HG02852 (cell line): ENCODE data around the gene LAMB2.

ENCODE experiments used
- ATAC-seq: cut with Tn5 transposase; IDR thresholded peaks from one replicate; pipeline ENCODE4 v1.9.1; 2021; ENCODE audit warnings: mild to moderate bottlenecking, moderate library complexity; ENCODE audit not compliant: unreplicated experiment

Gene LAMB2

DNA sequence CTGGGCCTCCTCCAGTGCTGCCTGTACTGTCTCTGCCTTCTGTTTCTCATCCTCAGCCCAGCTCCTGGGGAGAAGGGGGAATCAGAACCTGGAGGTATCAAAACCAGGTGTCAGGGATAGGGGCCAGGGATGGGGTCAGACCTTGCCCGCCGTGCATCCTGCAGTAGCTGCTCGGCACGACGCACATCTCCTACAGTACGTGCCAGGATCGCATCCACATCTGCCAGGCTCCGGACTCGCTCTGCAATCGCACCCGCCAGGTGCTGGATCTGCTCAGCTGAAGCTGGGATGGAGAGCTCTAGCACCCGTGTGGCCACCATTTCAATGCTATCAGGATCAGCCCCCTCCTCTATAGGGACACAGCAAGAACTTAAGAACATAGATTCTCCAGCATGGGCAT, 10.8 kb downstream of the LAMB2 start:
- no peak for ATAC-seq

DNA sequence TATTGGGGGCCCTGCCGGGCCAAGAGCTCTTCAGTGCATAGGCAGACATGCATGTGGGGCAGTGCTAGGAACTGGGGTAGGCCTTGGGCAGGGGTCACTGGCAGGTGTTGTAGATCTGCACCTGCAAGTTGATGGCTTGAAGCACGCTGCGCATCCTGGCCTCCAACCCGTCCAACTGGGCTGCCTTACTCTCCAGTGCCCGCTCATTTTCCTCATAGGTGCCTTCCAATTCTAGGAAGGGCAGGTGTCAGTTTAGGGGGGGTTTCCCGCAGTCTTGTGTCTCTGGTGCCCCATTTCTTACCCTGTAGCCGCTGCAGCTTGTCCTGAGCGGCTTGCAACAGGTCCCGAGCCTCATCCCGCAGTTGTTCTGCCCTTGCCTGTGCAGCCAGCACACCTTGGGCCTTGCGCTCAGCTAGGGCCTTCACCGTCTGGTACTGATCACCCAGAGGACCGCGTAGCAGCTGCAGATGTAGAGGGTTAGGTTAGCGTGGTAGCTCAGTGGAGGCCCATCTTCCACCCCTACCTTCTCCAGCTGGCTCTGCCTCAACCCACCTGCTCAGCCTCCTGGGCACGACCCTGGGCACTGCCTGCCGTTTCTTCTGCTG, 11.6 kb downstream of the LAMB2 start:
- no peak for ATAC-seq

DNA sequence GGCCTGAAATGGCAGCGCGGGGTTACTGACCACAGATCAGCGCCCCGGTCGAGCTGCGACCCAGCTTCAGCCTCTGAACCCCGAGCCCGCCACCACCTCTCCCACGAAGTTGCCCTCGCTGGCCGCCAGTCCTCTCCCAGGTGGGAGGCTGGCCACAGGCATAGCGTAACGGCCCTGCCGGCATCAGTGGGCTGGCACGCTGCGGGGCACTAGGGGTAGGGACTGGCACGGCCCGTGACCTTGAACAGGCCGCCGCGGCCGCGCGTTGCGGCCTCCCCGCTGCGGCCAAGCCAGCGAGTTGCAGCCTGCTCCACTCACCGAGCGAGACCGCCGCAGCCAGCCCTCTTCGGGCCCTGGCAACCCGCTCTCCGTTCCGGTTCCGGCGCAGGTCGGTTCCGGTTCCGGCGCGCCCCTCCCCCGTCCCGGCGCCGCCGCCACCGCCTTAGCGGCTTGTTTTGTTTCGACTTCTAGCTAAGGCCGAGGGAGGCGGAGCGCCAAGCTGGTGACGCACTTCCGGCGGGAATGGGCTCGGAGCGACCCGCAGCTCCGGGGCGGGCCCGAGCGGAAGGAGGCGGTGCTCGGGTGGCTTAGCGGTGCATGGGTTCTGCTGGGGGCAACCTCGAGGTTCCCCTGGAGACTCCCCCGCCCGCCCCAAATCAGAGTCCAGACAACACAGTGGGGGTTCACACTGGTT, 12.3 kb downstream of the LAMB2 start, which contains the start of gene USP19:
Gene USP19, minus strand, starts transcription at position 386 of the 694 bp plus-strand sequence. CDS start 1,678 bp downstream, outside the sequence.
- ATAC-seq: peak; percentile 88

DNA sequence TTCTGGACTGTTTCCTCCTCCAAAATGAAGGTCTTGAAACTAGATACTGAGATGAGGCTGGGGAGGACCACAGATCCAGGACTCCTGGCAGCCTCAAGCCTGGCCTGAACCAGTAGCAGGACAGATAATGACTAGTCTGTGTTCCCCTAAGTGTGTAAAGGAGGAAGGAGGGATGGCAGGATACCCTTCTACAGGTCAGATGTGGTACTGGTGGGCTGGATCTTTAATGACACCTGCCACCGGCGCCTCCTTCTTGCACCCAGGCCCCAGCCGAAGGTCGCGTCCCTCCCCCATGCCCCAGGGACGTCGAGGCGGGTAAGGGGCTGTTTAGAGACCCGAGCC, 12.8 kb downstream of the LAMB2 start:
- no peak for ATAC-seq

DNA sequence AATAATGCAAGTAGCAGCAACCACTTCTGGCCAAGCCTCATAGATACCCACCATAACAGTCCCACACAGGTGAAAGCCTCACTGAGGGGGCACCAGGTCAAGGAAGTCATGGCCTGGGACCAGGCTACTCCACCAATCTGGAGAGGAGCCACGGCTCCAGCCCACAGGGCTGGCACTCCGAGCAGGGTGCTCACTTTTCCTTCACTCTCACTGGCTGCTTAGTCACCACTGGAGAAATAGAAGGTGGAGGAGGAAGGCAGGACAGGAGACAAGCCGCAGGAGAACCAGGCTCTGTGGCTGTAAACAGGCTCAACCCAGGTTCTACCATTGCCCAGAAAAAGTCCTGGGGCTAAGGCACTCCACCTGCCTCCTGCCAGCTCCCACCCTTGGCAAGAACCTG, 13.4 kb downstream of the LAMB2 start:
- ATAC-seq: no peak

DNA sequence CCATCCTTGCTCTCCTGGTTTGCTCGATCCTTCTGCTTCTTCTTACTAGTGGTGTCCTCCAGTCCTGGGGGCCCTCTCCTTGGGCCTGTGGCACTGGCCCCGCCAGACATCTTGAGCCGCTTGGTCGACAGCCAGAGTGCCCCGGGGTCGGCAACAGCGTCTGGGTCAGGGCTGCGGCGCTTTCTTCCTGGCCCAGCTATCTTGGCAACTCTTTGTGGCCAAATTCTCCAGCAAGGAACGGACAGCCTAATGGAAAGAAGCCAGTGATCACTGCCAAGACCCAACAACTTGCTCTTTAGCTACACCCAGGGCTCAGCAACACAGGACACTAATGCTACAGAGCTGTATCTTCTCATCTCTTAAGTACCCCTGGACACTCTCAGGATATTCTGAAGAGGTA, 13.8 kb downstream of the LAMB2 start:
- ATAC-seq: no peak

DNA sequence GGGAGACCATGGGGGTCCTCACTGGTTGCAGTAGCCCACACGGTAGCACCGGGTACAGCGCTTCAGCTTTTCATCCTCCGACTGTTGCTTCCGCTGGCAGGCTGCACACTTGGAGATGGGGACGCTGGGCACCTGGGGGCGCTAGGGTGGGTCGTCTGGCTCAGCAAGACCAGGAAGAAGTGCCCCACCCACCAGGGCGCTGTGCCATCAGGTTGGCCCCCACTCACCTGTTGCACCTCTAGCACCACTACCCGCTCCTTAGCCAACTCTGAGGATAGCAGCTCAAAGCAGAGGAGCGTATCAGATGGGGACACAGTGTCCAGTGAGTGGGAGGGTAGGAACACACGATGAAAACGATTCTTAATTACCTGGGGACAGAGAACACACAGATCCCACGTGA, 20.6 kb downstream of the LAMB2 start:
- no peak for ATAC-seq

DNA sequence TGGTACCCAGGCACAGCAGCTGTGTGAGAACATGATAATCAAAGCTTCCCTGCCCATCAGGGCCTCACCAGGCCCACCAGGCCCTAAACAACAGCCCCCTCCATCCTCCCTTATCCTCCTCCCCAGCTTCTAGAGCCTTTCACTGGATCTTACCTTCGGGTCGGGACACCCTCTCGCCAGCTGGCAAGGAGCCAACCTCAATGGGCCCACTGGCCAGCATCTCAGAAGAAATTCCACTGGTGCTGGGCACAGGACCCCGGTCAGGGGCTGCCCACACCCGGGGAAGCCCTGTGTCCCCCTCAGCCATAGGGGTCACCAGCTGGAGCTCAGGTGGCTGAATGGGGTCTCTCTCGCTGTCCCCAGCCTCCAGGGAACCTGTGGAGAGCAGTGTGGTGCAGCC, 21.5 kb downstream of the LAMB2 start:
- no peak for ATAC-seq

DNA sequence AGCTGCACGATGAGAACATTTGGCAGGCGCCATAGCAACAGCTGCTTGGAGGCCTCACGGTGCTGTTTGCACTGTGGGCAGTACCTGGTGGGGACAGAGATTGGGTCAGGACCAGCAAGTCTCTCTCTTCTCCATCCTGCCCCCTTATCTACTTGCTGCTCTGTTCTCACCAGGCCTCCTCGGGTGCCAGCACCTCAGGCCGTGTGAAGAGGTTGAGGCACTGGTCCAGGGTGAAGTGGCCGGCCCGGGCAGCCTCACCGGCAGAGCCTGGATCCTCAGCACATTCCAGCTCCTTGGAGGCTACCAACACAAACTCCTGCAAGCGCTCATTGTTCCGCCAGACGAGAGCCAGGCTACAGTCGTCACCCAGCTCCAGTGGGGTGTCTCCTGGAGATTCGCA, 22.1 kb downstream of the LAMB2 start:
- ATAC-seq: no peak

DNA sequence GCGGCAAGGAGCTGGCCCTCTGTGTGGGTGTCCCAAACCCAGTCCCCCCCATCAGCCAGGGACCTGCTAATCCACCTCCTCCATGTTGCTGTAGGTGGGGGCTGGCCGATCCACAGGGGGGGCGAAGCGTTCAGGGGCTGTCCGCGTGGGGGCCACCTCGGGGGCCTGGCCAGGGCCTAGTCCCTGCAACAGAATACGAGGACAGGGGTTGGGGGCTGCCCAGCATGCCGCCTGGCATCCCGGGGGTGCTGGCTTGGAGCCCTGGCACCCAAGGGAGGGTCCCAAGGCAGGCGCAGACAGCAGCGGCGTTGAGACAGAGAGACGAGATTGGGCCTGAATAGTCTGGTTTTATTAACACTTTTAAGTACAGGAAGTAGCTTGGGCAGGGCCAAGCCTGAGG, 24.5 kb downstream of the LAMB2 start:
- ATAC-seq: no peak

DNA sequence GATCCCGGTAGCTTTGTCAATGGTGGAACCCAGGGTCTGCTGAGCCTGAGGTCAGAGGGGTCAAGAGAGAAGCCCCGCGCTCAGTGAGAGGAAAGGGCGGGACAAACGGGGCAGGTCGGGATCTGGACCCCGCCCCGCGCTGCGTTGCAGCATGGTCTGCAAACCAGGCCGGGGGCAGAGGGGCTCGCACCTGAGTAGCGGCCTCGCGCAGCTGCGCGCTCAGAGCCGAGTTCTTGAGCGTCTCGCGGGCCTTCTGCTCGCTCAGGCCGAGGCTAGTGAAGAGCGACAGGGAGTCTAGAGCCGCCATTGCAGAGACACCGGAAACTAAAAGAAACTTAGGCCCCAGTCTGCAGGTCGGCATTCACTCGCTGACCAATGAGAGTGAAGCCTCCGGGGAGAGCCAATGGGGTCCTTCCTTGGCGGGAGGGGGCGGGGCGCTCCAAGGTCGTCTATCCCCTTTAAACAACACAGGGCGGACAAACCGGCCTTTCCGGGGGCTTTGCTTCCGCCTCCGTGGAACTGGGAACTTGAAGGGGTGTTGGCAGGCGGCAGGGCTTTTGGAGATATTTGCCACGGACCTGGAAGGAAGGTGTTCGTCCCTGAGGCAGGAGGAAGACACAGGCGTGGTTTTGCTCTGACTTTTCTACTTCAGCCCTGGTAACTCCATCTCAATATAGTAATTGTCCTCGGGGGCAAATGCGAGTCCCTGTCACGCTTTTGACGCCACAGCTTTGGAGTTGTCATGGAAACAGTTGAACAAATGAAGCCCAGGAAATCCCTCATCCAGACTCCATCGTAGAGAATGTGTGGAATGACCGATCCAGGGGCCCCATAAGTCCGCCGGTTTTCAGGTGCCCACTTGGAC, 28.2 kb downstream of the LAMB2 start, which contains the start of gene QARS1:
Gene QARS1, minus strand, starts transcription at position 331 of the 865 bp plus-strand sequence. Its CDS starts 24 bp downstream, at position 307.
- peak; percentile 88 for ATAC-seq

DNA sequence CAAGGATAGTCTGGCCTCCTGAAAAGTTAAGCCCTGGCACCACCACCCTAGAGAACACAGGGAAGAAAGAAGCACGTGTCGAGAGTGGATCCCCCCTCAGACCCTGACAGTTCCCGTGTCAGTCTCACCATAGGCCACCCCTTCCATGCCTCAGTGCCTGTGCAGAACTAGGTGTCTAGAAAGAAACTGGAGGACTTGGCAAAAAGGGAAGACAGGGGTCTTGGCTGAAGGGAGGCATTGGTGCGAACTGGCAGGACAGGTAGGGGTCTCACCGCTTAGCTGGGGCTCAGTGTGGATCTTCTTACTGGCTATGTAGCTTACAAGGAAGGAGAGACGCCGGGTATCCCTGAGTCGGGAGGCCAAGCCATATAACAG, 28.8 kb downstream of the LAMB2 start:
- no peak for ATAC-seq

DNA sequence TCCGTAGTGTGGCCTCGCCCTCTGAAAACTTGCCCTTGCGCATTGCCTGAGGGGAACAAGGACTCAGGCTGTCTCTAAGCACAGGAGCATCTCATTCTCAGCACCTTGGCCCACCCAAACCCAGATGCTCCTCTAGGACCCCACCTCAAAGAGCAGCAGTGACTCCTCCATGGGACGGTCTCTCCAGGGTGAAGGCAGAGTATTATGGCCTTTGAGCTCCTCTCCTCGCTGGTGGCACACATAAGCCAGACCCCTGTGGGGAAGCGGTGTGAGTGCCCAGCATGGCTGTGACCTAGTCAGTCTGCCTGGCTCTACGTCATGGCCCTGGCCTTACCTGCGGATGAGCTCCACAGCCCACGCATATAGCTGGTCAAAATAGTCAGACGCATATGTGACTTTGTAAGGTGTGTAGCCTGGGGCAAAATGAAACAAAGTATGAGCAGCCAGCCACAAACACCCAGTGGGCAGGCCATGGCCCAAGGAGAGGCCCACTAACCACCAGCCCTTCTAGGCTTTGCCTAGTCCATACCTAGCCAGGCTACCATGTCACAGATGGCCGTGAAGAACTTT, 32.7 kb downstream of the LAMB2 start:
- no peak for ATAC-seq

DNA sequence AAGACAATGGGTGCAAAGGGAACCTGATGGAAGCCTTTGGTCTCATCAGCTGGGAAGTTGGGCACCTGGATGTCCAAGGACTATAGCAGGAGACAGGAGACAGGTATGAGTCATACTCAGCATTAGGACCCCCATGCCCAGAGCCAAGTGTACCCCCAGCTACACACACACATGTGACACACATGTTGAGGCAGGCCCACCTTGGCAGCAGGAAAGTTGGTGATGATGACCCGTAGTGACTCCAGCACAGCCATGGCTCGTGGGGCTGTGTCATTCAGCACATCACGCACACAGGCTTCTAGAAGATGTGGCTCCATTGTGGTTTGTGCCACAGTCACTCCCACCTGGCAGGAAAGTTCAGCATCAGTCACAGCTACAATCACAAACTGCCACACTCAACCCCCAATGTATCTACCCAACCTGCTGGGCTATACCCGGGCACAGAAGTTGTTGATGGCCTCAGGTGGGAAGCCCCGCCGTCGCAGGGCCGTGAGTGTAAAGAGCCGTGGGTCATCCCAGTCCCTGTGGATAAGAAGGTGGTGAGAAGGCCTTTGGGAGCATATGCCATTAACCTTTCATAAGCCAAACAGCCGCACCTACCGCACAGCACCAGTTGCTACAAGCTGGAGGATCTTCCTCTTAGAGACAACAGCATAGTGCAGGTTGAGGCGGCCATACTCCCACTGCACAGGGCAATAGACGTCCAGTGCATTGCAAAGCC, 33.8 kb downstream of the LAMB2 start:
- ATAC-seq: no peak

DNA sequence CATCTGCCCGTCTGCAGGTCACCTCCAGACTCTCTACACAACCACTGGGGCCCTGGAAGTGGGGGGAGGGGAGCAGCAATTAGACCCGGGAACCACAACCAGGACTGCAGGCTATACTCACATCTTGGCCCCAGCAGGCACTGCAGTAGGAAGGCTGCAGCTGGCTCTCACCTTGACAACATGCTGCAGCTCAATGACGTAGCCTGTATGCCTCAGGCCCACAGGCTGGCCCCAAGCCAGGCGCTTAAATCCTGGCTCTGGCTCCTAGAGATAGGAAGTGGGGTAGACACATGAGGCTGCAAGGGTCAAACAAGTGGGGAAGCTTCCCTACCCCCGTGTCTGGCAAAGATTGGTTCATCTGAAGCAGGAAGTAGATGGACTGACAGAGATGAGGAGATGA, 34.4 kb downstream of the LAMB2 start:
- no peak for ATAC-seq

DNA sequence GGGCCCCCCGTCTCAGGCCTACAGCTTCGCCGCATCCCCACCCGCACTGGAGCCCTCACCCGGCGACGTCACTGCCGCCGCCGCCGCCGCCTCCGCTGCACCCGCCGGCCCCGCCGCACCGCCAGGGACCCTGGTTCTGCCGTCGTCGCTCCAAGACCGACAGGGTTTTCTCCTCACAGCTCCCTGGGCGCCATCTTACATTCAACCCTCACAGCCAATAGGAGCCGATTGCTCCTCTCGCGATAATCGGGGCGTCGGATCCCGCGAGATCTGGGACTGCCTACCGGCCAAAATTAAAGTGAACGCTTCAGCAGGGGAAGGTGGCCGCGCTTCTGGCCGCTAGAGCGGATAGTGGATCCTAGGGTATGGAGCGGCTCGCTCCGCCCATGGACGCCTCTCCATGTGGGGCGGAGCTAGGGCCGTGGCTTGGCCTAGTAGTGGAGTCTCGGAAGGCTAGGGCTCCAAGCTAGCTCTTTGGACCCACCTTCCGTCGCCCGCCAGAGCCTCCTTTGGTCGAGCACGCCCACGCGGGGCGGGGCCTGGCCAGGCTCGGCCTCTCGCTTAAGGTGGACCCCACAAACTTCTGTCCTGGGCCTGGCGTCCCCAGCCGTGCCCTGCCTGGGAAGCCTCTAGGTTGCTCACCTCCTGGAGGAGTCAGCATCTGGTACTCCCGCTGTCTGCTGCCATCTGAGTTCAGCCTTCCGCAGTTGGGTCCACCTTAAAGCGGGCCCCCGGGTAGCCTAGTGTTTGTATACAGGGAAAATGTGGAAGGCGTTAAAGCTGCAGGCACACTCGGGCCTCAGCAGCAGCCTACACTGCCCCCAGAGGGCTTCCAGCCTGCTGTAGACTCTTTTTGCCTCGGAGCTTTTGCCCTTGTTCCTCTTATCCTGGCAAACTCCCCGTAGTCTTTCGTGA, 38.7 kb downstream of the LAMB2 start, which contains the start of gene QRICH1:
Gene QRICH1, minus strand, starts transcription at position 219 of the 915 bp plus-strand sequence. CDS start 17,054 bp downstream, outside the sequence.
- ATAC-seq: peak; percentile 73

DNA sequence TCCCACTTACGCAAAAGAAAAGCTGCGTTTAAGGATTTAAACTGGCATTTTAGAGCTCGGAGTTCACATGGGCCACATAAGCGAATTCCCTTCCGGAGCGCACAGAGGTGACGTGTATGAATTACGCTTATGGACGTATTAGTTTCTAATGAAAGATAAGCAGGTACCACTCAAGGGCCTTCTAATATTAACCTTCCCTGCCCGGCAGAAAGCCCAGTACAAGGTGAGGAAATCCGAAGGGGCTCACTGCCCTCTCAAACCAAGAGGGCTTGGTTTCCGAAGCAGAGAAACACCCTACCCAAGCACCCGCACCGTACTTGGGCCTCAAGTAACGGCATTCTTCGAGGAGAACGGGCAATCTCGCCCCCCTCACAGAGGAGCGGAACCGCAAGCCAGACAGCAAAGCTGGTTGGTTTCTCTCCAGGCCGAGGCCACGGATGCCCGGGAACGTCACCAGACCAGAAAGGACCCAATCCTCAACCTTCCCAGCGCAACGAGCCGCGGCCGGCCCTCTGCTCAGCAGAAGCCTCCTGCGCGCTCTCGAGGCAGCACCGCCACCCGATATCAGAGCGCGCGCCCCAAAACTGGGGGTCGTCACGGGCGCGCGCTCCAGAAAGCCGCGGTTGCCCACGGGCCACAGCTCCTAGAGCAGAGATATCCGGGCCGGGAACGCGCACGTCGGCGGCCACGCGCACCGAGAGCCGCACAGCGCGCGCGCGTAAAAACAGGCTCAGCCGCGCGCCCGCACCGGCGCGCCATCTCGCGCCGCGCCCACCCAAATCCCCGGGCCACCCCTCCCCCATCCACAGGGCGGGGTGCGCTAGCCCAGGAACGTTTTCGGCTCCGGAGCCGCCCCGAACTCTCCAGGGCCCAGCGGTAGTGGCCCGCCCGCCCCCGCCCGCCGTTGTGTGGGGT, 39.7 kb downstream of the LAMB2 start:
- peak; percentile 37 for ATAC-seq

DNA sequence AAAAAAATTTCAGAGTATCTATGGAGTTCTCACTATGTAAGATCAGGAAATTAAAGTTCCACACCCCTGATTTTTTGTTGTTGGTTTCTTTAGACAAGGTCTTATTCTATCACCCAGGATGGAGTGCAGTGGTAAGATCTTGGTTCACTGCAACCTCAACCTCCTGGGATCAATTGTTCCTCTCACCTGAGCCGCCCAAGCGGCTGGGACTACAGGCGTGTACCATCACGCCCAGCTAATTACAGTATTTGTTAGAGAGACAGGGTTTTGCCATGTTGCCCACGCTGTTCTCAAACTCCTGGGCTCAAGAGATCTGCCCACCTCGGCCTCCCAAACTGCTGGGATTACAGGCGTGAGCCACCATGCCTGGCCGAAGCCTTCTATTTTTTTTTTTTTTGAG, 51.4 kb downstream of the LAMB2 start:
- no peak for ATAC-seq

DNA sequence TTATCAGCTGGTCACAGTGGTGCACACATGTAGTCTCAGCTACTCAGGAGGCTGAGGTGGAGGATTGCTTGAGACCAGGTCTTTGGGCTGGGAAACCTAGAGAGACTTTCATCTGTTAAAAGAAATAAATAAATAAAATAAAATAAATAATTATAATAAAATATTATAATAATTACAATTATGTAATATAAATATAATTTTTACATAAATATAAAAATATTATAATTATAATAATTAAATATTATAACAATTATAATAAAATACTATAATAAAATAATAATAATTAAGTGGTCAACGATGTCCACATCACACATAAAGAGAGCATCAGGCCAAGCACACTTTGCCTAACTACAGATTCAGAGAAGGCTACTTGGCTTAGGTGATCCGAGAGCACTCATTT, 53.6 kb downstream of the LAMB2 start:
- no peak for ATAC-seq
